ENCODE data around the gene EVI5. TPM values are rescaled to one million over a fixed set of nuclear protein-coding genes. Genes with fewer than 3 reads are reported as not detected.

The EVI5 gene
- total RNA-seq, 1 donor from 2014 or later, result 10.3 TPM

DNA sequence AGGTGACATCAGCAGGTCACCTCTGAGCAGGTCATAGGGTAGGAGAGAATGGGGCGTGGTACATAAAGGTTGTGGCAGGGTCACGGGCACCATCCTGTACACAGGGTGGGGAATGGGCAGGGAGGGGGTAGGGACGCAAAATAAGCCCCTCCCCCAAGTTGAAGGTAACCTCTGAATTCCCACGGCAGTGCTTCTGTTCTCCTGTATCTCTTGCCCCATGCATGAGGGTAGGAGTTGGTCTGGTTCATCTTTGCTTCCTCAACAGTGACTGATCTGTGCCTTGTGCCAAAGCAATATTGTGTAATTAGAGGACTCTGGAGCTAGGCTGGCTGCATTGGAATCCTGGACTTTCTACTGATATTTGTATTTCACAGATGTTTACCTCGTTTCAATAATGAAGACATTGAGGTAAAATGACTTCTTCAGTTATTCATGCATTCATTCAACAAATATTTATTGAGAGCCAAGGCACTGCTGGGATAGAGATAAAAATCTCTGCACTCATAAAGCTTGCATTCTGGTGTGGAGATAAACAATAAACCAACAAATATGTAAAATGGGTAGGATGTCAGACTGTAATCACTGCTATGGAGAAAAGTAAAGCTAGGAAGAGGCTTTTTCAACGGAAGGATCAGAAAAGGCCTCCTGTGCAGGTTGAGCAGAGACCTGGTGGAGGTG lies 279.8 kb downstream of the EVI5 start:
- ATAC-seq, result no peak

DNA sequence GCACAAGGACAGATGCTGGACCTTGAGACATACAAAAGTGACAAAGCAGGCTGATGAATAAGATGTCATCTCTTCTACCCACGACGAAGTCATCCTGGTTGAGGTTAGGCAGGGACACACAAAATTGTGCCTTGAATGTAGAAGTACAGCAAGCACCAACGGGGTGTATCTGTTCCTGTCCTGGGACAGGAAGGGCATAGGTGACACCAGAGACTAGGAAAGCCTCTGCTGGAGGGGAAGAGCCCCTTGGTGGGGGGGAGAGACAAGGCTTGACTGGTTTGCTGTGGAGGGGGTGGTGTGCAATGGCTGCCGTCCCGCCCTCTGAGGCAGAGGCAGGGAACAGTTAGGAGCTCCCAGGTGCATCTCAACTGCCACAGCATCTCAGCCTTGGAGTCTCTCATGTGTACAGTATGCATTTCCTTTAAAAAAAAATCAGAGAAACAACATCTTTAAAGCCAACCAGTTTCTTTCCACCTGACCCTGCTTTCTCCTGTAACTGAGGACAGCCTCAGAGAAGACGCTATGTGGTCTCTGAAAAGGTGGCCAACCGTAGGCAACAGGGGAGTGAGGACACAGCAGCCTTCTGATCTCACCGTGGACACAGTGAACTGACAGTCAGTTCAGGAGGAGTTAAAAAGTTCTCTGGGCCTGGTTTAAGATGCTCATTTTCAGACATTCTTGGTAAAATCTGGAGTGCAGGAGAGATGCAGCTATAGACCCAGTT lies 280.5 kb downstream of the EVI5 start:
- ATAC-seq, result no peak

DNA sequence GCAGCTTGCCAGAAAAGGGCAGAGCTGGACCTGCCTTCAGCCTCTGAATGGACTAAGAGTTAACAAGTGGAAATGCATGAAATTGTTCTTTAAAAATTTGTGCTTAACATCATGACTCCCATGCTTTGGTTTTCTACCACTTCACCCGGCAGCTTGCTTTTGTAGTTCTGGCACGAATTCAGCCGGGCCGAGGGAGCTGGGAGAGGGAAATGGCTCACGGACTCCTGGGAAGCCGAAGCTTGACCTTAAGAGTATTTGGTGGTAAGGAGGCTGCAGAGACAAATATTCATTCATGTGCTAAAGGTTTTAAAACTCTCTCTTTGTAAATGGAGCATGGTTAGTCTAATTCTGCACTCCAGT lies 281.0 kb downstream of the EVI5 start:
- no peak for ATAC-seq

DNA sequence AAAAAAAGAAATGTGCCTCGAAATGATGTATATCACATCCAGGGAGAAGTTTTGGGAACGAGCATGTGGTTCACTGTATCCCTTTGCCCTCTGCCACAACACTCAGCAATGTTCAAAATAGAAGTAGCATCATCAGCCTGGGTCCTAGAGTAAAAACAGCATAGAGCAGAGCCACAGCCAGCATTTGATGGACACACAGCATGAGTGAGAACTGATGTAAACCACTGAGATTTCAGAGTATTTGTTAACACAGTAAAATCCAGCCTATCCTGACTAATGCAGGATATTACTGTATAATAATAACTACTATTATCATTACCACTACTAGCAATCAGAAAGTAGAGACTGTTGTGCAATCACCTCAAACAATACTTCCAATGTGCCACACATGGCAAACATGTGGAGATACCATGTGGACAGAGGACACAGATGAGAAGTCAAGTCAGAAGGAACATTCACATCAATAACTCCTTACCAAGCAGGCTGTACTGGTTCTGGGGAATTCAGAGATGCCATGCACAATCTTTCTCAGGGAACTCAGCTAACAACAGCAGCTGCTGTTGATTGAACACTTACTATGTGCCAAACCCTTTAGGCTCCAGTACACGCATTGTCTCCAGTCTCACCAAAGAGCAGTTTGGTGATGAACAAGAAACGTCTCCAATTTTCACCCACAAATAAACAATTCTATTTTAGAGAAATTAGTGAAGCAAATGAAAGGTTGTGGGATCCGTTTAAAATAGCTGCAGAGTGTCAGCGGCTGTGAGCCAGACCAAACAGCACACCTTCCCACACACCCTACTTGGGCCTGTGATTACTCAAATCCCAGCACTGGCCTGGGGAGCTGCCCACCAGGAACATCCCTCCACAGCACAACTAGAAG lies 281.6 kb downstream of the EVI5 start:
- ATAC-seq, result peak; percentile 38

DNA sequence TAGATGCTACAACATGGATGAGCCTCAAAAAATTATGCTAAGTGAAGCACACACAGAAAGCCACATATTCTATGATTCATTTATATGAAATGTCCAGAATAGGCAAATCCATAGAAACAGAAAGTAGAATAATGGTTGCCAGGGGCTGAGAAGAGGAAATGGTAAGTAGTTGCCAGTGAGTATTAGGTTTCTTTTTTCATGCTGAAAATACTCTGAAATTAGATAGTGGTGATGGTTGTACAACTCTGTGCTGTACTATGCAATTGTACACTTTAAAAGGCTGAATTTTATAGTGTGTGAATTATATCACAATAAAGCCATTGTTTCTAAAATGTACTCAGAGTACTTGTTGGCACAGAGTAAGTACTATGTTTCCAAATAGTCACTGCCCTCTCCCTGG lies 282.7 kb downstream of the EVI5 start:
- ATAC-seq, result no peak

DNA sequence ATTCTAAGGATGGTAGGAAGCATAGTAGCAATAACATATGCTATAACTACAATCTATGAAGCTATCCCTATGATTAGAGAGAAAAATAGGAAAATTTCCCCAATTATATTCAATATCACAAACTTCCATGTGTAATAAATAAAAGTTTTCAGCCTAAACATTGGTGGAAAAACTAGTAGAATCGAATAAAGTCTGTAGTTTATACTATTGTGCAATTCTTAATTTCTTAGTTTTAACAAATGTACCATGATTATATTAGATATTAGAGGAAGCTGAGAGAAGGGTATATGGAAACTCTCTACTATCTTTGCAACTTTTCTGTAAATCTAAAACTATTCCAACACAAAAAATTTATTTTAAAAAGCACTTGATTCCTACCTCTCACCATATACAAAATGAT lies 284.4 kb downstream of the EVI5 start:
- no peak for ATAC-seq

DNA sequence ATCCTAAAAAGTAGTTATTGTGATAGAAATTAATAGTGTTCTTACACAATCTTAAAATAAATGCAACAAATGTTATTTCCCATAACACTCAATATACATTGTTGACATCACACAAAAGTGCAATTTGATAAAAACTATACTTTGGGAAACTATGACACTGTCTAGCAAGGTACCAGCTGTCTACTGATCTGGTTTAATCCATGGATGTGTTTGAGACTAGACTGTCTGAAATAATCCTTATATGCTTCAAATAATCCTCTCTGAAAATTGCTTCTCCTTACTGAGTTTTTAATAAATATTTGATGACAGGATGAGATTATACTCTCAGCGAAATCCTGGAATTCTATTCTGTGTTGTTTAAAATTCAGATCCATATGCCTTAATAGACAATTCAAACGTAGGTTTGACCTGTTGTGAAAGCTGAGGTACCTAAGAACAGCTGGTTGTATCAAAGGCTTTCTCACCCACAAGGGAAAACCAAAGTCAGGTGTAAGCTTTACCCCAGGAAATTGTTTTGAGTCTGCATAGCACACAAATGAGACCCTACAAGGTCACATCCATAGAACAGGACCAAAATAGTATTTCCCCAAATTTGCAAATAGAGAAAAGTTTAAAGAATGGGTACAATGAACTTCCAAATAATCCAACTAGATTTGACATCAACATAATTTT lies 289.4 kb downstream of the EVI5 start:
- no peak for ATAC-seq

DNA sequence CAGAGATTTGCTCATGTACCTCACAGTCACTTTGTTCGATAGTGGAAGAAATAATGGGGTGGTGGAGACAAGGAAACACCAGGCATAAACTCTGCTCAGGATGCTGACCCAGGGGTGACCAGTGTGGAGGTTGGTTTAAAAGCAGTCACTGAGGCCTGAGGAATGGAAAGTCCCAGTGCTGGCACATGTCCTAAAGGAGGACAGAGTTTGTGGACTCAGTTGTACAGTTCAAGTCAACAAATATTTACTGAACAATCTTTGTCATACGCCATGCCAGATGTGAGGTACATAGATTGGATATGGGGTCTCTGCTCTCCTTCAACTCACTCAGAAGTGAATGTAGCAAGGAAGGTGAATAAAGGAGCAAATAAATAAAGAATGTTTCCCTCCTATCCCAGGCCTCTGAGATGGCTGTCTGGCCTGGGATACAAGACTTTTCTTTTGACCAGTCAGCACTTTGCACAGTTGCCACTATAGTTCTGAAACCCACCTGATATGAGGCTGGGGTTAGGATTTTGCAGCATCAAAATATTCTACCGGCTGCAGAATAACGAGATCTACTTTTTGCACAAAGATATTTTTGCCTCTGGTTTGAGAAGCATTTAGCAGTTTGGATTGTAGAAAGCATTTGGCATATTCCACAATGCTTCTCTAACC lies 290.3 kb downstream of the EVI5 start:
- ATAC-seq, result no peak

DNA sequence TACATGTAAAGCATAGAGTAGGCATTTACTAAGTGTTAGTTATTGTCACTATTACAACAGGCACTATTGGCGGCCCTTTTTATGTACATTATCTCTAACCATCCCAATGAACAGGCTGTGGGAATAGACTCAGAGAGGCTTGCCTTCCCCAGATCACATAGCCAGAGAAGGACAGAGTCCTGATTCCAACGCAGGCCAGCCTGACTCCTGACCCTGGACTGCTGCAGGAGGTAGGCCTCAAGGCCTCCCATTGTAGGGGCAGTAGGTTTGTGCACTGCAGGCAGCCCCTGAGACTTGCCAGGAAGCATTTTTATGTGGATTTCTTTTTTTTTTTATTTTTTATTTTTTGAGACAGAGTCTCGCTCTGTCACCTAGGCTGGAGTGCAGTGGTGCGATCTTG lies 291.8 kb downstream of the EVI5 start:
- no peak for ATAC-seq

DNA sequence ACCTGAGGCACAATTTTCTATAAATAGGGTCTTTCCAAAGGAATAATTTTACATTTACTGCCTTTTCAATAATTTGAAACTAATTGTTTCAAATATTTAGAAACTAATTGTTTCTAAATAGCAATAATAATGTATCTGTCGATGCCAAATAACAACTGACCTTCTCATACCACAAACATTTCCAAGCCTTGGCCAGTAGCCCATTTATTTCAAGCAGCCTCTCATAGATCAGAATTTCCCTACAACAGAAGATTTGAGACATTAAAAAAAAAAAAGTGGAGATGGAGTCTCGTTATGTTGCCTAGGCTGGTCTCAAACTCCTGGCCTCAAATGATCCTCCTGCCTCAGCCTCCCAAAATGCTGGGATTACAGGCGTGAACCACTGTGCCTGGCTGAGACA lies 296.1 kb downstream of the EVI5 start:
- no peak for ATAC-seq

DNA sequence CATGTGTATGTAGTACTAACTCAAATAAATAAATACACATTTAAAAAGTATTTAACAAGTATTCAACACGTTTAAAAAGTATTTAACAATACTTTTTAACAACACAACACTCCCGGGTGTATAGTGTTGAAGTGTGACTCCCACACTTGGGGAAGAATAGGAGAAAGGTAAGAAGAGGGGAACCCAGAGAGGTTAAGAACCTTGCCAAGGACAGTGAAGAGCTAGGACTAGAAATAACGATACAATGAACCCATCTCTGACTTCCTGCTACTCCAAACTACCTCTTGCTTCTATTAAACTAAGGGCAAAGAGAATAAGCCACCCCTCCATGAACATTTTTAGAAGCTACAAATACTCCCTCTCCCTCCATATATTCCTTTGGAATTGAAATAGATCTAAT lies 296.5 kb downstream of the EVI5 start:
- ATAC-seq, result no peak

DNA sequence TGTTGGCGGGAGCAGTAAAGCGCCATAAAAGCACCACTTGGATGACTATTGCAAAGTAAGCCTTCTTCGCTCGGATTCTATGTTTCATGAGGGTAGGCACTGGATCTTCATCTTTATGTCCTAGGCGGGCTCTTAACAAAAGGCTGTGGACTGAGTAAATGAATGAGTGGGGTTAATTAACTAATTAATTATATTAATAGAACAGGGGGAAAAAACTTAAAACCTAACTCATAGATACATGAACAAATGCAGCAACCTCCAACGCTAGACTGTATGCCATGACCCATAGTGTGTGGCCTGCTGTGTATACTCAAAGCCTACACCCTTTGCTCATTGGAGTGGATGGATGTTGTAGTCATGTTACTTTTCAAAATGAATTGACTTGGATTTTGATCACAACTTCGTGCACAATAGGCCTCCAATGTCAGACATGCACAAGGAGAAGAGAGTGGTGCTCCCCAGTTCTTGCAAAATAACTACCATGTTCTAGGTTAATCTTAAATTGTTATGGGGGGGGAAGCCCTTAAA lies 297.8 kb downstream of the EVI5 start:
- ATAC-seq, result no peak

DNA sequence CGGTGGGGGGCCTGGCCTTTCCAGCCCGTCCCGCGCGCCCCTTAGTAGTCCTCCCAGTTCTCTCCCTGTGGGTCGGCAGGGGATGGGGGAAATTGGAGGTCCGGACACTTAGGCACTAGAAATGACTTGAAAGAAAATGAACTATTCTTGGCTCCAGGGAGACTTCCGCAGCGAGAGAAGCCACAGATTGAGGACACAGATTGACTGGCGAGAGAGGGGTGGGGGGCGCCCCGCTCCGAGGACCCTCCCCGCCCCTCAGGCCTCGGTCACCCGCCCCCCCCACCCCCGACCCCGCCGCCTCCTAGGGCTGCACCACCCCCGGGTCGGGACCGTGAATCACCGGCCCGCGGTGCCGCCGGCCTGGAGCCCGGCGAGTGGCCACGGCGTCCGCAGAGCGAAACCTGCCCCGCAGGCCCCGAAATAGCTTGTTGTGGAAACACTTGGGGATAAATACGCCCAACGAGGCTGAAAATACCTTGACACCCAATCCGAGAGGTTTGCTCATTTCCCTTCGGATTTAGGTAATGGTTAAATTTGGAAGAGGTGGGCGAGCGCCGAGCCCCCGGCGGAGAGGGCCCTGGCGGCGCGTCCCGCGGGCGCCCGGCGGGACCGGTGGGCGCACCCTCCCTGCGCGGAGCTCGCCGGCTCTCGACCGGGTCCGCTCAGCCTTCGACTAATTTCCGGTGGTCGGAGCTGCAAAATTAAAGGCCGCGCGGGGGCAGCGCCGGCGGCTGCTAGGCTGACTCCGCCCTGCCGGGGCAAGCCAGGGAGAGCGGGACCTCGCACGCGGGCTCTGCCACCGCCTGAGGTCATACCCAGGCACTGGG lies 298.4 kb downstream of the EVI5 start, which contains the start of gene GFI1:
Gene GFI1, minus strand, starts transcription at position 675 of the 827 bp plus-strand sequence. CDS start 3,438 bp downstream, outside the sequence.
- peak; percentile 36 for ATAC-seq

DNA sequence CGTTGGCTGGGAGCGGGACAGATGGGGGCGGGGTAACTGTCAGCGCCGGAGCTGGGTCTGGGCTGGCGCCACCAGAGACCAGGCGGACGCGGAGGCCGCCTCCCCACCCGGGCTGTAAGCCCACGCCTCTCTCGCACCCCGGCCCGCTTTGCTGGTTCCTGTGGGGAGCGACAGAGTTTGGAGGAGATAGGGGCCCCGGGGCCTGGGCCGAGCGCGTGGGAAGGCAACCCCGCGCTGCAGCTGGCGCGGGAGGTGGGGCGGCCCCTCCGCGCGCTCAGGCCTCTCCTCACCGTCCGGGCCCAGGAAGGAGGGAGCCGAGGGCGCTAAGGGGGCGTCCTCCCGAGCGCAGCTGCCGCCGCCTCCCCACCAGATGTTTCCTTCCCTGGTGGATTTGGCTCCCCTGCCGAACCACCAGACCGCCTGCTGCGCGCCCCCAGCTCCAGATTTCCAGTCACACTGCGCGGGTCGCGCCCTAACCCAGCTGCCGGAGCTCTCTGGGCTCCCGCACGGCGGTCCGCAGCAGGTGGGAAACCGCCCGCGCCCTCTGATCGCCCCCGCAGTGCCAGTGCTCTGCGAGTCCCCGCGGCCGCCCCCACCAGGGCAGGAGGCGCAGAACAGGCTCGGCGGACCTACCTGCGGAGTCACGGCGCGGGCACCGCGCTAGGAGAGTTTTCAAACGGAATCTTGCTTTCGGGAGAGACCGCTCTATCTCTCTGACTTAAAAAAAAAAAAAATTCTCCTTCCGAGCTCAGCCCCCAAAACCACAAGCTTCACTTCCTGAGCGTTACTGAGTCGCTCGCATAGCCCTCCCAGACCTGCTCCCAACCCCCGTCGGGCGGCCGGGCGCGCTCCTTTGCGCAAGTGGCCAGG lies 299.3 kb downstream of the EVI5 start:
- peak; percentile 61 for ATAC-seq

DNA sequence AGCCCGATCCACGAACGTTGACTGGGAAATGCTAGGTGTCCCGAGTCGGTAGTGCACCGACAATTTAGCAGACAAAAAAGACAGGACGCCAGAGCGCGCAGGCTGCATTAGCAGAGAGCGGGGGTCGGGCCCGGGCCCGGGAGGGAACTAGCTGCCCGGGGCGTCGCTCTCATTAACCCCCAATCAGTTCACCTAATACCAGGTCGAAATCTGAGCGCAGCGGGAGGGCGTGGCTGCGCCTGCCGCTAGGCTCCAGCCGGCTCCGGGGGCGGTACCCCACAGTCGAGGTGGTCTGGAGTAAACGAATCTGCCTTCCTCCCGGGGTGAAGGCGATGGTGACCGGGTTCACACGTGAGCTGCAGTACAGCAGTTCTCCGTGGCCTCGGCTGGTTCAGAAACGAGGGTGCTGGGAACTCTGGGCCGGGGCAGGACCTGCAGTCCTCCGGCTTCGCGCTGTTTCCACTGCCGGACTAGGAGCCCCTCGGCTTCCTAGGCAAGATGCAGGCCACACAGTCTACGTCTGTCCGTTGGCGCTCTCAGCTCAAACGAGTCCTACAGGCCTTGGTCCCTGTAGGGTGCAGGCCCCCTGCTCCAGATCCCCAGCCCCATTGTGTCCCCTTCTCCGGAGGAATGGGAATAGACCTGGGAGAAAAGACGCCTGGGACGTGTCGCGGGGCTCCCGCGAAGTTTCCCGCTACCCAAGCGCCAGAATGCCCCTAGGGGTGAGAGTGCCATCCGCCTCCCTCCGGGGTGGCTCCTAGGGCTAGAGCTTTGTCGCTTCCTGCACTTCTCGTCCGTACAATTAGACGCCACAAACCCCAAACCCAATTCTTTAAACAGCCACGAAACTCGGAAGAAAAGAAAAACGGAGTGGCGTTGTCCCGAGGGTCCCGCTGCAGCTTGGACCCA lies 300.2 kb downstream of the EVI5 start:
- ATAC-seq, result no peak

DNA sequence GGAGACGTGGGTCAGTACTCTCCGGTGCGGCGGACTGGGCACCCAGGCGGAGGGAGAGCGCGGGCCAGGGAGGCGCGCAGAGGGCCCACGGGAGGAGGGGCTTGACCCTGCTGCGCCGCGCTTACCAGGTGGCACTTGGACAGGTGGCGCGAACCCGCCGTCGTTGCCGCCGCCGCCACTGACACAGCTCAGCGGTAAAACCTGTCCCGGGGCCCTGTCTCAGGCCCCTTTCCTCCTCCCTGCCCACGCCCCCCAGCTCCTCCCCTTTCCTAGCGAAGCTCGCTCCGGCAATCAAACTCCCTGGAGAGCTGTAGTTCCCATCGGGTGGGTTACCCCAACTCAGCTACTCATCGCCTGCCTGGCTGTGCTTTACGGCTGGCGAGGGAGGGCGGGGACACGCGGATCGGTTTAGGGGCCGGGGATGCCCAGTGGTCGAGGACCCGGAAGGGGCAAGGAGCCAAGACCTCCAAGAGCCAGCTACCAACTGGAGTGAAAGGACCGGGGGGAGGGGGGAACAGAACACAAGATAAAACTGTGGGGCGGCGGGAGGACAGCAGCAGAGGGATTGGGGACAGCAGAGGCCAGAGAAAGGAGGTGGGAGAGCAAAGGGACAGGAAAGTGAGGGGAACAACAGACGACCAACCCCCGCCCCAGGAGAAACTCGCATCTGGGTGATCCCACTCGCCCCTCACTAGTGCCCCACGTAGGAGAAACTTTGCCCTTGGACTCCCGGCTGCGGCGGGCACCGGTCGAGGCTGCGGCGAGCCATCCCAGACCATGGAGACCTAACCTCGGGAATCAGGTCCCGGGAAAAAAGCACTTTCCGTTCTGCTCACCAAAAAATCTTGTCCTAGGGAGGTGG lies 301.1 kb downstream of the EVI5 start:
- ATAC-seq, result no peak

DNA sequence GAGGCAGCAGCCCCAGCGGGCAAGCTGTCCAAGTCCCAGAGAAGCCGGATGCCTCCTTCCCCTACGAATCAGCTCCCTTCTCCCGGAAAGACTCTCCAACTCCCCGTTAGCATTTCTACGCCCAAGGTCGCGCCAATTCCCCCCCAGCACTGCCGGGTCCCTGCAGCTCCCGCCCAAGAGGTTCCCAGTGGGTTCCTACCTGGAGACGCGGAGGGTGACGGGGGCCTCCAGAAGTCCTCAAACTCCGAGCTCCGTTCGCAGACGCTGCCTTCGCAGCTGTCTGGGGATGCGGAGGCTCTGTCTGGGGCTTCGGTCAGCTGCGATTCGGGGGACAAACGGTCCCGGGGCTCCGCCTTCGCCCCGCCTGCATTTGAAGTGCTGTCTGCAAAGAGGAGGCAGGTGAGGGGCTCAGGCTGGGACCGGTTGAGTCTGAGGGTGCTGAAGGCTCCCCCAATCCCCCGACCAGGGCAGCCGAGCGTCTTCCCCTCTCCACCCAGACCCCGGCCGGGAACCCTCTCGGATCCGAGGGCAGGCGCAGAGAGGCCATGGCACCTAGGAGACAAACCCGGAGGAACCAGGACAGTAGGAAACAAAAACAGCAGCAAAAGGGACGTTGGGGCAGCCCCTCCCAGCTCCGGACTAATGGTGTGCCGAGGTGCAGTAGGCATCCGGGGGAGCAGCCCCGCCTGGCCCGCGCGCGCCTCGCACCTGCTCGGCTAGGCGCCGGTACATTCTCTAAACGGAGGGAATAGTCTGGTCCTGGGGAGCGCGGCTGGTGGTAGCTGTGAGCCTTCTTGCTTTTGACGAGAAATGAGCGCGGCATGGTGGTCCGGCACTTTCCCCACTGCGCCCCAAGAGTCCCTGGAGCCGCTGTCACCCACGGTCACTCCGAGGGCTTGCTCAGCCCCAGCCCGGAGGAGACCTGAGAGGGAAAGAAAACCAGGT lies 302.0 kb downstream of the EVI5 start:
- ATAC-seq, result no peak
